ENCODE measurements around the gene CYP3A5. TPM values are rescaled to one million over a fixed set of nuclear protein-coding genes. Genes with fewer than 3 reads are reported as not detected.
A peak's percentile ranks its signal among the peaks of the same experiment; 100 is the strongest.

CYP3A5 gene
- total RNA-seq, 1 donor from 2014 or later, result not detected

DNA sequence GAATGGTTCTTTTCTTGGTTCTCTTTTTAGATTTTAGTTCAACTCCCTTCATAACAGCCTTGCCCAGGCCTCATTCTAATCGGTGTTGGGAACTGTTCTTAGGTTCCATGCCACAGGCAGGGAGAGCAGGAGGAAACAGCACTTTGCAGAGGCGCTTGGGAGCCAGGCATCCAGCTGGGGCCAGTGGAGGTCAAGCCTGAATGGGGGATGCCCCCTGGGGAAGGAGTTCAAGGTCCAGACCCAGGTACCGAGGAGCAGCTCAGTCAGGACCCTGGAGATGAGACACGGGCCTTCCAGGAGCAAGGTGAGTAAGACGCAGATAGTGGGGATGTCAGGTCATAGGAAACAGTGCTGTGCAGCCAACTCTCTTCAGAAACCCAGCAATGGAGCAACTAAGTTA, 58.5 kb downstream of the CYP3A5 start:
- ChIA-PET CTCF (no interaction called here), POLR2A (no interaction called here)
- TF ChIP-seq, protein P1, sequence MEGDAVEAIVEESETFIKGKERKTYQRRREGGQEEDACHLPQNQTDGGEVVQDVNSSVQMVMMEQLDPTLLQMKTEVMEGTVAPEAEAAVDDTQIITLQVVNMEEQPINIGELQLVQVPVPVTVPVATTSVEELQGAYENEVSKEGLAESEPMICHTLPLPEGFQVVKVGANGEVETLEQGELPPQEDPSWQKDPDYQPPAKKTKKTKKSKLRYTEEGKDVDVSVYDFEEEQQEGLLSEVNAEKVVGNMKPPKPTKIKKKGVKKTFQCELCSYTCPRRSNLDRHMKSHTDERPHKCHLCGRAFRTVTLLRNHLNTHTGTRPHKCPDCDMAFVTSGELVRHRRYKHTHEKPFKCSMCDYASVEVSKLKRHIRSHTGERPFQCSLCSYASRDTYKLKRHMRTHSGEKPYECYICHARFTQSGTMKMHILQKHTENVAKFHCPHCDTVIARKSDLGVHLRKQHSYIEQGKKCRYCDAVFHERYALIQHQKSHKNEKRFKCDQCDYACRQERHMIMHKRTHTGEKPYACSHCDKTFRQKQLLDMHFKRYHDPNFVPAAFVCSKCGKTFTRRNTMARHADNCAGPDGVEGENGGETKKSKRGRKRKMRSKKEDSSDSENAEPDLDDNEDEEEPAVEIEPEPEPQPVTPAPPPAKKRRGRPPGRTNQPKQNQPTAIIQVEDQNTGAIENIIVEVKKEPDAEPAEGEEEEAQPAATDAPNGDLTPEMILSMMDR (IDR thresholded peaks at IDR 0.05), result no peak
- ATAC-seq (ENCODE audit: low read depth), result no peak
- H3K36me3 Mint-ChIP-seq (ENCODE audit: low read depth), result peaks cover 89% of the 10 kb centered on the region
- no peak overlapping the region for H3K27ac Mint-ChIP-seq
- H3K27me3 Mint-ChIP-seq, result no peaks in the 10 kb centered on the region
- H3K4me1 Mint-ChIP-seq, result peaks cover 27% of the 10 kb centered on the region
- H3K4me3 Mint-ChIP-seq, result no peak overlapping the region
- DNase-seq, result no peak
- intact Hi-C loops (cut with micrococcal nuclease), result no loop called here
- no peaks in the 10 kb centered on the region for H3K9me3 Mint-ChIP-seq

- peaks cover 30% of the 10 kb centered on the region for H3K4me1 Mint-ChIP-seq
- H3K36me3 Mint-ChIP-seq (ENCODE audit: low read depth), result peaks cover 73% of the 10 kb centered on the region
- H3K27me3 Mint-ChIP-seq, result no peaks in the 10 kb centered on the region
- TF ChIP-seq, protein P1 (IDR thresholded peaks at IDR 0.05), result no peak
- H3K27ac Mint-ChIP-seq, result no peak overlapping the region
- DNase-seq (no peak), ATAC-seq (ENCODE audit: low read depth) (no peak)
- intact Hi-C loops (cut with micrococcal nuclease), result loop anchor here (5.0 kb wide), 1 partner anchor 252 kb away; no protein-coding TSS in a partner anchor
- no peak overlapping the region for H3K4me3 Mint-ChIP-seq
- CTCF ChIA-PET, result no interaction called here
- H3K9me3 Mint-ChIP-seq, result no peaks in the 10 kb centered on the region
- POLR2A ChIA-PET, result interaction anchor here (0.6 kb wide), 1 partner anchor 255 kb away, joined by 3 read pairs; no protein-coding TSS in a partner anchor
These were observed 60.1 kb downstream of the CYP3A5 start for GRCh38 chr7:99619571-99620130.

DNA sequence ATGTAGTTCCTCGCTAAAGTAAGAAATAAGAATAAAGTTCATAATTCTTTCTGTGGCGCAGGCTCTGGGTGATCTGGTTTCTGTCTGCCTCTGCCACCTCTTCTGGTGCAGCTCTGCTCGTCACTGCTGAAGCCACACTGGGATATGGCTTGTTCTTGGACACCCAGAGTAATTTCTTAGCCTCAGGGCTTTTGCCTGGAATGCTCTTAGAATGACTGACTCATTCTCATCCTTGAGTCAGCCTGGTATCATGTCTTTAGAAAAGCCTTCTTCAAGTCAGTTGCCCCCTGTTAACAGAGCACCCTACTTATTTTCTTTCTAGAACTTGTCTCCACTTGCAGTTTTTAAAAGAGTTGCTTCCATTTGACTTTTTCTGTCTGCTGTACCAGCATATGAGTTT, 61.1 kb downstream of the CYP3A5 start:
- intact Hi-C loops (cut with micrococcal nuclease), result loop anchor here (5.0 kb wide), 1 partner anchor 251 kb away; no protein-coding TSS in a partner anchor
- CTCF ChIA-PET, result no interaction called here
- H3K27ac Mint-ChIP-seq, result no peak overlapping the region
- DNase-seq (no peak), ATAC-seq (ENCODE audit: low read depth) (no peak)
- H3K36me3 Mint-ChIP-seq (ENCODE audit: low read depth), result peaks cover 64% of the 10 kb centered on the region
- peaks cover 30% of the 10 kb centered on the region for H3K4me1 Mint-ChIP-seq
- TF ChIP-seq, protein P1 (IDR thresholded peaks at IDR 0.05), result no peak
- POLR2A ChIA-PET, result no interaction called here
- peak overlapping the region; percentile 97 for H3K4me3 Mint-ChIP-seq
- H3K27me3 Mint-ChIP-seq, result no peaks in the 10 kb centered on the region
- no peaks in the 10 kb centered on the region for H3K9me3 Mint-ChIP-seq

DNA sequence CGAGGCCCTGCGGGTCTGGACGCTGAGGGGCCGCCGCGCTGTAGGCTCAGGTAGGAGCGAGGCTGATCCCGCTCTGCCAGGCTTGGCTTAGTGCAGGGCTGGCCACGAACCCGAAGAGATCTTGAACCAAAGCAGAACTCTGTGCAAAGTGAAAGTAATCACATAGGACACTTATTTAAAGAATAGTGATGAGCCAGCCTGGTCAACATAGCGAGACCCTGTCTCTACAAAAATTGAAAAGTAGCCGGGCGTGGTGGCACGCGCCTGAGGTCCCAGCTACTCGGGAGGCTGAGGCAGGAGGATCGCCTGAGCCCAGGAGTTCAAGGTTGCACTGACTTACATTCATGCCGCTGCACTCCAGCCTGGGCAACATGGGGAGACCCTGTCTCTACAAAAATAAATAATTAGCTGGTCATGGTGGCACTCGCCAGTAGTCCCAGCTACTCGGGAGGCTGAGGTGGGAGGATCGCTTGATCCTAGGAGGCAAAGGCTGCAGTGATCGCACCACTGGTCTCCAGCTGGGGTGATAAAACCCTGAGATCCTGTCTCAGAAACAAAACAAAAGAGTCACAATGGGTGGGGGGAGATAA, 62.5 kb downstream of the CYP3A5 start:
- DNase-seq, result no peak
- no peak for ATAC-seq (ENCODE audit: low read depth)
- Mint-ChIP-seq H3K27me3 (no peaks in the 10 kb centered on the region), H3K4me1 (peaks cover 30% of the 10 kb centered on the region), H3K36me3 (ENCODE audit: low read depth) (peaks cover 49% of the 10 kb centered on the region), H3K9me3 (no peaks in the 10 kb centered on the region), H3K27ac (peak overlapping the region; percentile 90), H3K4me3 (peak overlapping the region; percentile 97)
- intact Hi-C loops (cut with micrococcal nuclease), result loop anchor here (2.0 to 5.0 kb wide), 3 partner anchors 58 to 250 kb away; partner anchors contain the start of genes ZNF655 and ZNF789
- ChIA-PET POLR2A (interaction anchor here (1.0 to 3.8 kb wide), 8 partner anchors 14 to 398 kb away, joined by 3 to 43 read pairs (median 5); partner anchors contain the start of genes FAM200A, TRIM4, ZKSCAN1 and ZKSCAN5), CTCF (no interaction called here)
- TF ChIP-seq, protein P1 (IDR thresholded peaks at IDR 0.05), result no peak
